PC-3 (cell line): ENCODE data around the gene ASB13.

Source experiments
- EZH2 ChIP-seq: fragments of 300-600 bp; sonication (generic); IDR thresholded peaks from one replicate; pipeline ENCODE4 v1.6.1; 2017; ENCODE audit warnings: antibody characterized with exemption, mild to moderate bottlenecking, low read length; ENCODE audit not compliant: unreplicated experiment
- EZH2phosphoT487 ChIP-seq: fragments of 300-600 bp; sonication (generic); IDR thresholded peaks from 2 replicates; pipeline ENCODE4 v1.6.1; 2018; ENCODE audit warnings: mild to moderate bottlenecking, antibody characterized with exemption, low read length, borderline replicate concordance
- TF ChIP-seq, protein P1 (sequence below): fragments of 300-600 bp; sonication (generic); conservative IDR thresholded peaks from 2 replicates; pipeline ENCODE4 v1.5.1; 2017; ENCODE audit warnings: antibody characterized with exemption, low read depth, mild to moderate bottlenecking, low read length

DNA sequence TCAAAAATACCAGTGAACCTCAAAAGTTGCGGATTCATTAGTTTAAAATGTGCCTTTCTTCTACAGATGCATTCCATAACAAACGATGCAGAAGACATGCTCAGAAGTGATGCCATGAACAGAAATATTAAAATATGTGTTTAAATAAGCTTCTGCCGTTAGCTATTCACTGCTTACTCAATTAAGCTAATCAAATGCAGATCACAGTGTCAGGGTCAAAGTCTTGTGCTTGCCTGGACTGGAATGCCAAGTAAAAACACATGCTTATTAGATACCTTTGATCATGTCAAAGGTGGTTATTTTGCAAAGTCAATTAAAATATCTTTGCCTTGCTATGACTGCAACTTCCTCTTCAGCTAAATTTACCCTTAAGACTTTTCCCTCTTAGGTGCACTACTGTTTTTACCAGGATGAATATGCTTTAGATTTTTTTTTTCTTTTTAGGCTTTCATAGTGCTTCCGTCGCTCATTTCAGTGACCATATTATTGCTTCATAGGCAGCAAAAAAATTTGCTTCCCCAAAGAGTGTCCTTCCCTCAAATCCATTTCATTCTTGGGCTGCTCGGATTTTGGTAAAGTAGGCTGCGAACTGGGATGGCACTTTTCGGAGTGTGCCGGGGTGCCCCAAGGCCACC is 905 bp downstream of the ASB13 start:
- TF ChIP-seq, protein P1, sequence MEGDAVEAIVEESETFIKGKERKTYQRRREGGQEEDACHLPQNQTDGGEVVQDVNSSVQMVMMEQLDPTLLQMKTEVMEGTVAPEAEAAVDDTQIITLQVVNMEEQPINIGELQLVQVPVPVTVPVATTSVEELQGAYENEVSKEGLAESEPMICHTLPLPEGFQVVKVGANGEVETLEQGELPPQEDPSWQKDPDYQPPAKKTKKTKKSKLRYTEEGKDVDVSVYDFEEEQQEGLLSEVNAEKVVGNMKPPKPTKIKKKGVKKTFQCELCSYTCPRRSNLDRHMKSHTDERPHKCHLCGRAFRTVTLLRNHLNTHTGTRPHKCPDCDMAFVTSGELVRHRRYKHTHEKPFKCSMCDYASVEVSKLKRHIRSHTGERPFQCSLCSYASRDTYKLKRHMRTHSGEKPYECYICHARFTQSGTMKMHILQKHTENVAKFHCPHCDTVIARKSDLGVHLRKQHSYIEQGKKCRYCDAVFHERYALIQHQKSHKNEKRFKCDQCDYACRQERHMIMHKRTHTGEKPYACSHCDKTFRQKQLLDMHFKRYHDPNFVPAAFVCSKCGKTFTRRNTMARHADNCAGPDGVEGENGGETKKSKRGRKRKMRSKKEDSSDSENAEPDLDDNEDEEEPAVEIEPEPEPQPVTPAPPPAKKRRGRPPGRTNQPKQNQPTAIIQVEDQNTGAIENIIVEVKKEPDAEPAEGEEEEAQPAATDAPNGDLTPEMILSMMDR, result no peak
- TF ChIP-seq EZH2phosphoT487 (no peak), EZH2 (no peak)
